CD14-positive monocyte (primary cell): ENCODE results near the gene LMO7. TPM values are rescaled to one million over a fixed set of nuclear protein-coding genes. Genes with fewer than 3 reads are reported as not detected.
A peak's percentile ranks its signal among the peaks of the same experiment; 100 is the strongest.

ENCODE experiments used
- DNase-seq, 3 donors: peaks; one replicate each; pipeline ENCODE4 v3.0.0-alpha.2; 2011 to 2022
- H2AFZ ChIP-seq: 2 replicates; pipeline ENCODE4 v1.6.0; 2012; ENCODE audit warnings: mild to moderate bottlenecking, low read depth, low read length, inconsistent platforms; ENCODE audit not compliant: insufficient read depth, poor library complexity, severe bottlenecking
- H3K27ac ChIP-seq, 2 donors: 1 replicate in 1 of 2; 2 replicates in 1 of 2; pipeline ENCODE4 v1.5.1; 2012 to 2013; ENCODE audit warnings: low read length in 2 of 2, control low read depth in 1 of 2, inconsistent platforms in 1 of 2, low read depth in 1 of 2, mild to moderate bottlenecking in 1 of 2
- H3K27me3 ChIP-seq, 2 donors: one replicate each; pipeline versions ENCODE4 v1.6.0 to v1.6.1; 2011 to 2013; ENCODE audit warnings: low read length in 2 of 2; ENCODE audit not compliant: control insufficient read depth in 2 of 2, insufficient read depth in 2 of 2
- H3K36me3 ChIP-seq, 2 donors: replicated peaks in 1 of 2; 1 replicate in 1 of 2; 2 replicates in 1 of 2; pipeline versions ENCODE4 v1.5.1 to v1.6.1; 2012 to 2013; ENCODE audit warnings: low read length in 2 of 2, control low read depth in 1 of 2, inconsistent platforms in 1 of 2, mild to moderate bottlenecking in 1 of 2; ENCODE audit not compliant: insufficient read depth in 2 of 2, control insufficient read depth in 1 of 2
- H3K4me1 ChIP-seq, 2 donors: 1 replicate in 1 of 2; 2 replicates in 1 of 2; pipeline versions ENCODE4 v1.5.1 to v1.6.1; 2012 to 2013; ENCODE audit warnings: low read length in 2 of 2, control low read depth in 1 of 2, inconsistent platforms in 1 of 2, mild to moderate bottlenecking in 1 of 2, moderate library complexity in 1 of 2; ENCODE audit not compliant: insufficient read depth in 2 of 2, control insufficient read depth in 1 of 2
- H3K4me2 ChIP-seq: replicated peaks from 2 replicates; pipeline ENCODE3; 2012; ENCODE audit warnings: low read length, moderate library complexity, mild to moderate bottlenecking; ENCODE audit not compliant: poor library complexity, severe bottlenecking; ENCODE audit errors: extremely low read depth
- H3K4me3 ChIP-seq, 3 experiments: fragments of 200-600 bp in 1 of 3; sonication (generic) in 1 of 3; replicated peaks in 1 of 3; 1 replicate in 2 of 3; 2 replicates in 1 of 3; pipeline ENCODE4 v1.5.1; 2011 to 2013; ENCODE audit warnings: low read length in 3 of 3, mild to moderate bottlenecking in 3 of 3, control low read depth in 2 of 3, low read depth in 2 of 3, inconsistent platforms in 1 of 3, moderate library complexity in 1 of 3
- H3K79me2 ChIP-seq: 2 replicates; pipeline ENCODE4 v1.6.0; 2012; ENCODE audit warnings: mild to moderate bottlenecking, control low read depth, inconsistent platforms, low read length, moderate library complexity; ENCODE audit not compliant: insufficient read depth
- H3K9ac ChIP-seq: 2 replicates; pipeline ENCODE4 v1.6.0; 2017; ENCODE audit warnings: low read length, mild to moderate bottlenecking; ENCODE audit not compliant: insufficient read depth, poor library complexity, severe bottlenecking
- H3K9me3 ChIP-seq, 2 donors: replicated peaks in 1 of 2; 1 replicate in 1 of 2; 2 replicates in 1 of 2; pipeline versions ENCODE4 v1.5.1 to v1.6.1; 2012 to 2013; ENCODE audit warnings: low read length in 2 of 2, control low read depth in 1 of 2; ENCODE audit not compliant: control insufficient read depth in 1 of 2, insufficient read depth in 1 of 2
- H4K20me1 ChIP-seq: 2 replicates; pipeline ENCODE4 v1.6.0; 2012; ENCODE audit warnings: mild to moderate bottlenecking, low read length, control low read depth, moderate library complexity; ENCODE audit not compliant: insufficient read depth
- H3K27ac Mint-ChIP-seq, 7 donors: one replicate each; pipeline ENCODE4 v1.8.0; 2020; ENCODE audit warnings: mild to moderate bottlenecking in 7 of 7, mixed read lengths in 7 of 7, moderate library complexity in 6 of 7, inconsistent platforms in 2 of 7
- H3K27me3 Mint-ChIP-seq, 3 donors: one replicate each; pipeline ENCODE4 v1.8.0; 2021 to 2022; ENCODE audit warnings: low read depth in 3 of 3, mild to moderate bottlenecking in 3 of 3, mixed read lengths in 3 of 3, moderate library complexity in 3 of 3, inconsistent platforms in 1 of 3
- H3K36me3 Mint-ChIP-seq, 2 donors: one replicate each; pipeline ENCODE4 v1.8.0; 2020; ENCODE audit warnings: mixed read lengths in 2 of 2, inconsistent platforms in 1 of 2, mild to moderate bottlenecking in 1 of 2
- H3K4me1 Mint-ChIP-seq: one replicate; pipeline ENCODE4 v1.8.0; 2020; ENCODE audit warnings: mild to moderate bottlenecking, mixed read lengths
- H3K4me3 Mint-ChIP-seq, 2 donors: one replicate each; pipeline ENCODE4 v1.8.0; 2020; ENCODE audit warnings: mild to moderate bottlenecking in 2 of 2, mixed read lengths in 2 of 2, moderate library complexity in 1 of 2
- H3K9me3 Mint-ChIP-seq, 7 donors: one replicate each; pipeline ENCODE4 v1.8.0; 2020 to 2022; ENCODE audit warnings: mixed read lengths in 7 of 7, mild to moderate bottlenecking in 6 of 7, moderate library complexity in 6 of 7, inconsistent platforms in 2 of 7
- WGBS: methylation state at CpG from one replicate; pipeline ENCODE4 v1.1.5; 2013; ENCODE audit warnings: missing lambda C conversion rate; ENCODE audit not compliant: insufficient coverage; 5-methylcytosine and 5-hydroxymethylcytosine counted together
- intact Hi-C, 2 donors: fragments of 100-400 bp; cut with micrococcal nuclease; formaldehyde crosslinking; loops; one replicate each; pipeline versions ENCODE4 v1.15.0 to v1.15.1; 2023
- polyA plus RNA-seq, 3 donors: library from polyadenylated mRNA; depleted of rRNA in 1 of 3; unstranded in 2 of 3; stranded (reverse) in 1 of 3; fragments of 300-500 nt in 2 of 3; fragments of >200 nt in 1 of 3; fragmentation: Illumina TruSeq in 2 of 3; gene quantifications; 1 replicate in 2 of 3; 2 replicates in 1 of 3; pipeline ENCODE4 v1.2.3, GENCODE V29; 2012 to 2021
- TF ChIP-seq, protein P1 (sequence below): fragments of 200-600 bp; IDR thresholded peaks from one replicate; pipeline ENCODE4 v1.8.0; 2022; ENCODE audit warnings: antibody characterized with exemption, mild to moderate bottlenecking

Gene LMO7
- polyA plus RNA-seq, 3 donors, result 0.79 to 1.6 (median 0.90) TPM

- Histone ChIP-seq H3K27ac (no peak overlapping the region), H3K4me3 (no peak overlapping the region)
Observed at GRCh38 chr13:75762955-75763354, 126.8 kb downstream of the LMO7 start.

DNA sequence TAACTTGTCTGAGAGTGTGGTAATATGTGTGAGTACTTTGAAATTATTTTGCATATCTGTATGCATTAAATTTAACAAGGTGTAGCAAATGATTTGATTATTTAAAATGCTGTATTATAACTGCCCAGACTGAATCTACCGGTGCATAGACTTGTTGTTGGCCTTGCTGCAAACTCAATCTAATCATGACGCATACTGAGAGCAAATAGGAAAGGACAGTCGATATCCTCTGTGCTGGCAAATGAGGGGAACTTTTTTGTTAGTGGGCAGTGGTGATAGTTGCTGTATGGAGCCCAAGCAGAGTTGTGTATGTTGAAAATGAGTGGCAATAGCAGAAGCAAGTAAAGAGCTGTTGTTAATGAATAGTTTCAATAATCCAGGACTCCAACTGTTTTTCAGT, 127.4 kb downstream of the LMO7 start:
- H3K4me1 ChIP-seq, result peaks cover 0 to 9% of the 10 kb centered on the region in 2 donors
- no peaks in the 10 kb centered on the region for H3K27me3 Mint-ChIP-seq
- no peaks in the 10 kb centered on the region for H3K36me3 ChIP-seq
- H3K4me2 ChIP-seq, result no peak overlapping the region
- intact Hi-C loops, result no loop called here
- no peak overlapping the region for H2AFZ ChIP-seq
- no peak overlapping the region for H3K27ac Mint-ChIP-seq
- H3K4me3 Mint-ChIP-seq, result no peak overlapping the region
- no peaks in the 10 kb centered on the region for H3K79me2 ChIP-seq
- H4K20me1 ChIP-seq, result no peaks in the 10 kb centered on the region
- H3K36me3 Mint-ChIP-seq, result no peaks in the 10 kb centered on the region
- H3K9ac ChIP-seq, result no peak overlapping the region
- DNase-seq, result no peak
- no peaks in the 10 kb centered on the region for H3K27me3 ChIP-seq
- peaks cover 0 to 2% (median 0%) of the 10 kb centered on the region in 7 donors for H3K9me3 Mint-ChIP-seq
- H3K9me3 ChIP-seq, result no peaks in the 10 kb centered on the region
- 100% methylated on average over 2 of the region's 3 CpGs for WGBS
- TF ChIP-seq, protein P1, sequence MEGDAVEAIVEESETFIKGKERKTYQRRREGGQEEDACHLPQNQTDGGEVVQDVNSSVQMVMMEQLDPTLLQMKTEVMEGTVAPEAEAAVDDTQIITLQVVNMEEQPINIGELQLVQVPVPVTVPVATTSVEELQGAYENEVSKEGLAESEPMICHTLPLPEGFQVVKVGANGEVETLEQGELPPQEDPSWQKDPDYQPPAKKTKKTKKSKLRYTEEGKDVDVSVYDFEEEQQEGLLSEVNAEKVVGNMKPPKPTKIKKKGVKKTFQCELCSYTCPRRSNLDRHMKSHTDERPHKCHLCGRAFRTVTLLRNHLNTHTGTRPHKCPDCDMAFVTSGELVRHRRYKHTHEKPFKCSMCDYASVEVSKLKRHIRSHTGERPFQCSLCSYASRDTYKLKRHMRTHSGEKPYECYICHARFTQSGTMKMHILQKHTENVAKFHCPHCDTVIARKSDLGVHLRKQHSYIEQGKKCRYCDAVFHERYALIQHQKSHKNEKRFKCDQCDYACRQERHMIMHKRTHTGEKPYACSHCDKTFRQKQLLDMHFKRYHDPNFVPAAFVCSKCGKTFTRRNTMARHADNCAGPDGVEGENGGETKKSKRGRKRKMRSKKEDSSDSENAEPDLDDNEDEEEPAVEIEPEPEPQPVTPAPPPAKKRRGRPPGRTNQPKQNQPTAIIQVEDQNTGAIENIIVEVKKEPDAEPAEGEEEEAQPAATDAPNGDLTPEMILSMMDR, result no peak
- no peak overlapping the region for H3K4me3 ChIP-seq
- H3K4me1 Mint-ChIP-seq, result peaks cover 25% of the 10 kb centered on the region
- H3K27ac ChIP-seq, result no peak overlapping the region

More at GRCh38 chr13:75762955-75763354, 126.8 kb downstream of the LMO7 start:
- H4K20me1 ChIP-seq, result no peaks in the 10 kb centered on the region
- no peak overlapping the region for H3K4me3 Mint-ChIP-seq
- no peak overlapping the region for H3K9ac ChIP-seq
- intact Hi-C loops, result no loop called here
- H3K4me1 ChIP-seq, result peaks cover 0 to 9% of the 10 kb centered on the region in 2 donors
- H3K79me2 ChIP-seq, result no peaks in the 10 kb centered on the region
- no peaks in the 10 kb centered on the region for H3K36me3 Mint-ChIP-seq
- WGBS, result no CpG with 5 or more reads among the region's 2 CpGs
- peaks cover 0 to 2% (median 0%) of the 10 kb centered on the region in 7 donors for H3K9me3 Mint-ChIP-seq
- TF ChIP-seq, protein P1, result no peak
- no peak overlapping the region for H3K27ac Mint-ChIP-seq
- no peaks in the 10 kb centered on the region for H3K36me3 ChIP-seq
- no peaks in the 10 kb centered on the region for H3K9me3 ChIP-seq
- H2AFZ ChIP-seq, result peak overlapping the region; percentile 56
- H3K27me3 ChIP-seq, result no peaks in the 10 kb centered on the region
- peaks cover 25% of the 10 kb centered on the region for H3K4me1 Mint-ChIP-seq
- no peak for DNase-seq
- H3K4me2 ChIP-seq, result peak overlapping the region; percentile 49
- no peaks in the 10 kb centered on the region for H3K27me3 Mint-ChIP-seq
